Measurements from ENCODE around the gene ST6GALNAC1. TPM values are rescaled to one million over a fixed set of nuclear protein-coding genes. Genes with fewer than 3 reads are reported as not detected.

The ST6GALNAC1 gene
- total RNA-seq, 1 experiment from 2014 or later, result not detected

DNA sequence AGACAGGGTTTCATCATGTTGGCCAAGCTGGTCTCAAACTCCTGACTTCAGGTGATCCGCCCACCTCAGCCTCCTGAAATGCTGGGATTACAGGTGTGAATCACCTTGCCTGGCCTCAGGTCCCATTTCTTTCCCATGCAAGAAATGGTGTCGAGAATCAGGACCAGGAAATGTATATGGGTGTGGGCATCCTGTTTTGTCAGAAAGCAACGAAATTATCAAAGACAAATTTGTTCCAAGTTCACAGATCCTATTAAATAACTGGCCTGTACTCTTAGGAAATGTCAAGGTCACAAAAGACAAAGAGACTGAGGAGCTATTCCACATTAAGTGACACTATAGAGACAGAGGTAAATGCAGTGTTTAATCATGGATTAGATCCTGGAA is 17.1 kb upstream of the ST6GALNAC1 start:
- Histone ChIP-seq H3K79me2 (ENCODE audit: insufficient read depth, low read length) (no peaks in the 10 kb centered on the region), H2AFZ (ENCODE audit: low read depth, low read length, poor library complexity, severe bottlenecking) (no peak overlapping the region), H4K20me1 (ENCODE audit: insufficient read depth) (no peaks in the 10 kb centered on the region), H3K36me3 (ENCODE audit: control insufficient read depth in 1 of 2, insufficient read depth in 2 of 2, low read length in 2 of 2) (no peaks in the 10 kb centered on the region), H3K27ac (ENCODE audit: low read depth, low read length) (no peak overlapping the region), H3K9me2 (ENCODE audit: insufficient read depth) (no peaks in the 10 kb centered on the region), H3K9ac (ENCODE audit: low read length) (no peak overlapping the region), H3K4me1 (ENCODE audit: control insufficient read depth in 1 of 2, insufficient read depth in 2 of 2, low read length in 2 of 2) (peaks cover 15 to 20% of the 10 kb centered on the region in 2 experiments), H3K9me3 (ENCODE audit: control insufficient read depth in 1 of 2, insufficient read depth in 1 of 2, low read depth in 1 of 2, low read length in 2 of 2) (no peaks in the 10 kb centered on the region), H3K27me3 (ENCODE audit: insufficient read depth, low read length) (no peaks in the 10 kb centered on the region), H3K4me2 (ENCODE audit: low read length) (peak overlapping the region; percentile 61; the same call in 1 of the 2 replicates), H3K4me3 (replicated peaks in 1 of 2; ENCODE audit: low read depth in 1 of 2, low read length in 2 of 2) (no peak overlapping the region)
- DNase-seq (ENCODE audit: low read depth, low spot score), result no peak
- RAD21 ChIA-PET (ENCODE audit: low non-redundant PET in 1 of 2, low total read pairs in 2 of 2, uncharacterized antibody in 2 of 2, unreplicated experiment in 2 of 2), result no interaction called here
- TF ChIP-seq SRF (IDR thresholded peaks at IDR 0.05; ENCODE audit: low read depth), result no peak
- no peak for TF ChIP-seq ELF1 (IDR thresholded peaks at IDR 0.05; ENCODE audit: borderline replicate concordance, low read depth)
- peak; percentile 54 for TF ChIP-seq EGR1 (IDR thresholded peaks at IDR 0.05; ENCODE audit: low read depth)
- no peak for TF ChIP-seq EZH2 (IDR thresholded peaks at IDR 0.05)
- TF ChIP-seq RAD21 (IDR thresholded peaks at IDR 0.05; ENCODE audit: low read depth), result no peak
- ATAC-seq, result no peak
- BruUV-seq (replicated peaks), result no TSS peak
- intact Hi-C loops (cut with micrococcal nuclease), result no loop called here
- POLR2A ChIA-PET, result interaction anchor here (0.7 kb wide), 1 partner anchor 128 kb away, joined by 3 read pairs; no protein-coding TSS in a partner anchor
- CTCF ChIA-PET, result interaction anchor here (0.9 to 1.7 kb wide), 2 partner anchors 10 to 36 kb away, joined by 3 to 4 read pairs; no protein-coding TSS in a partner anchor

DNA sequence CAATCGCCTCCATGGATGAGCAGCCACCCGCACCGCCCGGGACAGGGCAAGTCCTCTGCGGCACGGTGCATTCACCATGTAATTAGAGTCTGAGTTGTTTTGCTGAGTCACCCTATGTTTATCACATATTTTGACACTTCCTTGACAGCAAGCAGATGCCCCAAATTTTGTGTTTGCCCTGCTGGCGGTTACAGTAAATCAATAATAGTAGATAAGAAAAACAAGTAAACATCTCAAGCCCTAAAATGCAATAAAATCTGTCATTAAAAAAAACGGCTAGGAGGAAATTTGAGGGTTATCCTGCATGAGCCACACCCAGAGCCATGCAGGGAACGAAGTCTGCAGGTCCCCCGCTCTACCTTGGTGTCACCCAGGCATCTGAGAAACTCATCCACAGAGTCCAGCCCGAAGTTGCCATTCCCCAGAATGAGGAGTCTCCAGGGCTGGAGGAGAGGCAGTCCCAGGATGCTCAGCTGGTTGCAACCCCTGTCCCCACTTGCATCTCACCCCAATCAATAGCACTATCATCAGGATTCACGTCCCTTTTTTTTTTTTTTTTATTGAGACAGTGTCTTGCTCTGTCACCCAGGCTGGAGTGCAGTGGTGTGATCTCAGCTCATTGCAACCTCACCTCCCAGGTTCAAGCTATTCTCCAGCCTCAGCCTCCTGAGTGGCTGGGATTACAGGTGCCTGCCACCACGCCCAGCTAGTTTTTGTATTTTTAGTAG is 16.5 kb upstream of the ST6GALNAC1 start:
- Histone ChIP-seq H3K4me2 (ENCODE audit: low read length) (peak overlapping the region; percentile 61), H4K20me1 (ENCODE audit: insufficient read depth) (no peaks in the 10 kb centered on the region), H3K9ac (ENCODE audit: low read length) (no peak overlapping the region), H3K27ac (ENCODE audit: low read depth, low read length) (peak overlapping the region; percentile 1; the same call in 1 of the 2 replicates), H3K36me3 (ENCODE audit: control insufficient read depth in 1 of 2, insufficient read depth in 2 of 2, low read length in 2 of 2) (no peaks in the 10 kb centered on the region), H3K9me2 (ENCODE audit: insufficient read depth) (no peaks in the 10 kb centered on the region), H3K4me1 (ENCODE audit: control insufficient read depth in 1 of 2, insufficient read depth in 2 of 2, low read length in 2 of 2) (peaks cover 15 to 20% of the 10 kb centered on the region in 2 experiments), H3K79me2 (ENCODE audit: insufficient read depth, low read length) (no peaks in the 10 kb centered on the region), H2AFZ (ENCODE audit: low read depth, low read length, poor library complexity, severe bottlenecking) (peak overlapping the region; percentile 90), H3K27me3 (ENCODE audit: insufficient read depth, low read length) (no peaks in the 10 kb centered on the region), H3K9me3 (ENCODE audit: control insufficient read depth in 1 of 2, insufficient read depth in 1 of 2, low read depth in 1 of 2, low read length in 2 of 2) (no peaks in the 10 kb centered on the region), H3K4me3 (replicated peaks in 1 of 2; ENCODE audit: low read depth in 1 of 2, low read length in 2 of 2) (no peak overlapping the region)
- RAD21 ChIA-PET (ENCODE audit: low non-redundant PET in 1 of 2, low total read pairs in 2 of 2, uncharacterized antibody in 2 of 2, unreplicated experiment in 2 of 2), result no interaction called here
- ATAC-seq (peak; percentile 71), DNase-seq (ENCODE audit: low read depth, low spot score) (no peak)
- intact Hi-C loops (cut with micrococcal nuclease), result no loop called here
- BruUV-seq (replicated peaks), result no TSS peak
- POLR2A ChIA-PET, result interaction anchor here (0.7 kb wide), 1 partner anchor 129 kb away, joined by 3 read pairs; no protein-coding TSS in a partner anchor
- TF ChIP-seq SRF (IDR thresholded peaks at IDR 0.05; ENCODE audit: low read depth), result no peak
- no peak for TF ChIP-seq EZH2phosphoT487 (IDR thresholded peaks at IDR 0.05; ENCODE audit: borderline replicate concordance)
- peak; percentile 41; the same call in 1 of the 2 replicates for TF ChIP-seq FOSL1 (IDR thresholded peaks at IDR 0.05; ENCODE audit: low read depth)
- TF ChIP-seq REST (IDR thresholded peaks at IDR 0.05; ENCODE audit: low read depth), result no peak
- TF ChIP-seq ZNF274 (IDR thresholded peaks at IDR 0.05; ENCODE audit: low read depth, low read length), result no peak
- TF ChIP-seq EZH2 (IDR thresholded peaks at IDR 0.05), result no peak
- no peak for TF ChIP-seq ZFX (IDR thresholded peaks at IDR 0.05)
- no peak for TF ChIP-seq SP1 (IDR thresholded peaks at IDR 0.05; ENCODE audit: low read depth)
- peak; percentile 40 for TF ChIP-seq JUND (IDR thresholded peaks at IDR 0.05)
- no peak; the same call in 1 of the 2 replicates for TF ChIP-seq MAX (IDR thresholded peaks at IDR 0.05)
- TF ChIP-seq YY1 (IDR thresholded peaks at IDR 0.05; ENCODE audit: extremely low read depth, insufficient replicate concordance, low read depth, low read length), result no peak
- CTCF ChIA-PET, result interaction anchor here (1.7 kb wide), 1 partner anchor 36 kb away, joined by 4 read pairs; no protein-coding TSS in a partner anchor

All from HCT116 (cell line).